Keratinocyte (primary cell): ENCODE measurements around the gene IDH1. TPM values are rescaled to one million over a fixed set of nuclear protein-coding genes. Genes with fewer than 3 reads are reported as not detected.

Source experiments
- DNase-seq: peaks from one replicate; pipeline ENCODE4 v3.0.0-alpha.2; 2011; ENCODE audit warnings: low read depth, missing footprints, low spot score
- FAIRE-seq: peaks from 2 replicates; lab custom pipeline; 2011; peaks lifted over from hg19 to GRCh38; lab: Jason Lieb, UNC
- H2AFZ ChIP-seq: 2 replicates; pipeline ENCODE4 v1.6.0; 2012; ENCODE audit warnings: low read length, control low read depth, inconsistent platforms; ENCODE audit not compliant: control insufficient read depth
- H3K27ac ChIP-seq: 2 replicates; pipeline ENCODE4 v1.5.1; 2011; ENCODE audit warnings: low read length; ENCODE audit not compliant: control insufficient read depth, insufficient read depth
- H3K27me3 ChIP-seq: 3 replicates; pipeline ENCODE4 v1.6.0; 2011; ENCODE audit warnings: low read length; ENCODE audit not compliant: control insufficient read depth, insufficient read depth; ENCODE audit errors: extremely low read depth
- H3K36me3 ChIP-seq, 2 experiments: 2 replicates in 1 of 2; 3 replicates in 1 of 2; pipeline ENCODE4 v1.5.1; 2011; ENCODE audit warnings: low read length in 2 of 2, mild to moderate bottlenecking in 1 of 2; ENCODE audit not compliant: control insufficient read depth in 2 of 2, insufficient read depth in 2 of 2; ENCODE audit errors: extremely low read depth in 1 of 2
- H3K4me1 ChIP-seq: 3 replicates; pipeline ENCODE4 v1.5.1; 2011; ENCODE audit warnings: low read length; ENCODE audit not compliant: control insufficient read depth, insufficient read depth; ENCODE audit errors: extremely low read depth
- H3K4me2 ChIP-seq: 3 replicates; pipeline ENCODE4 v1.6.0; 2011; ENCODE audit warnings: low read depth, low read length; ENCODE audit not compliant: control insufficient read depth, insufficient read depth; ENCODE audit errors: extremely low read depth
- H3K4me3 ChIP-seq, 3 experiments: fragments of 200-600 bp in 1 of 3; sonication (generic) in 1 of 3; 2 replicates in 2 of 3; 3 replicates in 1 of 3; pipeline ENCODE4 v1.5.1; 2011 to 2016; ENCODE audit warnings: low read length in 3 of 3, mild to moderate bottlenecking in 3 of 3, control low read depth in 2 of 3, inconsistent platforms in 1 of 3, low read depth in 1 of 3, mixed read lengths in 1 of 3, mixed run types in 1 of 3, moderate library complexity in 1 of 3; ENCODE audit not compliant: control insufficient read depth in 2 of 3, insufficient read depth in 2 of 3; ENCODE audit errors: extremely low read depth in 1 of 3
- H3K79me2 ChIP-seq: 2 replicates; pipeline ENCODE4 v1.6.0; 2012; ENCODE audit warnings: low read length; ENCODE audit not compliant: control insufficient read depth, insufficient read depth
- H3K9ac ChIP-seq: 3 replicates; pipeline ENCODE4 v1.6.0; 2011; ENCODE audit warnings: low read length; ENCODE audit not compliant: control insufficient read depth, insufficient read depth; ENCODE audit errors: extremely low read depth
- H3K9me1 ChIP-seq: 3 replicates; pipeline ENCODE4 v1.6.0; 2011; ENCODE audit warnings: low read length; ENCODE audit not compliant: control insufficient read depth, insufficient read depth; ENCODE audit errors: extremely low read depth
- H3K9me3 ChIP-seq: 2 replicates; pipeline ENCODE4 v1.5.1; 2012; ENCODE audit warnings: low read depth, low read length; ENCODE audit not compliant: control insufficient read depth
- H4K20me1 ChIP-seq: 3 replicates; pipeline ENCODE4 v1.6.0; 2011; ENCODE audit warnings: low read length; ENCODE audit not compliant: control insufficient read depth, insufficient read depth; ENCODE audit errors: extremely low read depth
- EZH2 ChIP-seq: IDR thresholded peaks from one replicate; pipeline ENCODE4 v1.6.1; 2012; ENCODE audit warnings: inconsistent platforms, mild to moderate bottlenecking, low read length, moderate library complexity
- dilution Hi-C: fragments of 300-500 bp; cut with MboI; formaldehyde crosslinking; loops from one replicate; pipeline ENCODE4 v1.7.0; 2020; ENCODE audit warnings: low sequenced_read_pairs; ENCODE audit not compliant: extremely low pct_ligation_motif_present
- polyA plus RNA-seq, 5 experiments: library from polyadenylated mRNA; depleted of rRNA in 3 of 5; stranded (reverse) in 3 of 5; stranded (forward) in 1 of 5; unstranded in 1 of 5; fragments of >200 nt; gene quantifications; 1 replicate in 1 of 5; 2 replicates in 3 of 5; 3 replicates in 1 of 5; pipeline versions ENCODE4 v1.2.1 to v1.2.3, GENCODE V29; 2011 to 2012; ENCODE audit warnings: missing spikeins in 2 of 5, low read depth in 1 of 5, low replicate concordance in 1 of 5
- TF ChIP-seq, protein P1 (sequence below), 3 experiments: IDR thresholded peaks in 1 of 3; conservative IDR thresholded peaks in 1 of 3; optimal IDR thresholded peaks in 1 of 3; 2 replicates in 2 of 3; 3 replicates in 1 of 3; pipeline versions ENCODE3 to v1.5.1; 2011; ENCODE audit warnings: low read length in 3 of 3, mild to moderate bottlenecking in 3 of 3, moderate library complexity in 2 of 3, control low read depth in 1 of 3, inconsistent platforms in 1 of 3; ENCODE audit not compliant: insufficient read depth in 2 of 3; ENCODE audit errors: extremely low read depth in 1 of 3

IDH1 gene
- polyA plus RNA-seq, 1 donor (not counting 4 experiments of a cell fraction or from before 2014, with no cell fraction given), result 160 TPM

DNA sequence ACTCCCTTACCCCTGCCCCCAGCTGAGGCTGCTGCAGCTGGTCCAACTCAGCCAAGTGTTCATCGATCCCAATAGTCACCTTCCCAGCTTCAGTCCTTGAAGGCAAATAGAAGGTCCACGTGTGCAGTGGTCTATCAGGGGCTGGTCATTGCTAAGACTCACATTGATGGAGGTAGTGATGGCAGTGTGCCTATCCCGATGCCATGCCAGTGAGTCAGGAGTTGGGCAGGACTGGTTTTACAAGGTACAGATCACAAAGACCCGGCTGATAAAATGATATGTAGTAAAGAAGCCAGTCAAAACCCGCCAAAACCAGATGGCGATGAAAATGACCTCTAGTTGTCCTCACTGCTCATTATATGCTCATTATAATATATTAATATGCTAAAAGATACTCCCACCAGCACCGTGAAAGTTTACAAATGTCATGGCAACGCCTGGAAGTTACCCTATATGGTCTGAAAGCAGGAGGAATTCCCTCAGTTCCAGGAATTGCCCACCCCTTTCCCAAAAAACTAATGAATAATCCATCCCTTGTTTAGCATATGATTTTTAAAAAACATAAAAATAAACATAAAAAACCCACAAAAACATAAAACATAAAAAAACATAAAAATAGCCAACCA is 62.1 kb downstream of the IDH1 start:
- TF ChIP-seq, protein P1, sequence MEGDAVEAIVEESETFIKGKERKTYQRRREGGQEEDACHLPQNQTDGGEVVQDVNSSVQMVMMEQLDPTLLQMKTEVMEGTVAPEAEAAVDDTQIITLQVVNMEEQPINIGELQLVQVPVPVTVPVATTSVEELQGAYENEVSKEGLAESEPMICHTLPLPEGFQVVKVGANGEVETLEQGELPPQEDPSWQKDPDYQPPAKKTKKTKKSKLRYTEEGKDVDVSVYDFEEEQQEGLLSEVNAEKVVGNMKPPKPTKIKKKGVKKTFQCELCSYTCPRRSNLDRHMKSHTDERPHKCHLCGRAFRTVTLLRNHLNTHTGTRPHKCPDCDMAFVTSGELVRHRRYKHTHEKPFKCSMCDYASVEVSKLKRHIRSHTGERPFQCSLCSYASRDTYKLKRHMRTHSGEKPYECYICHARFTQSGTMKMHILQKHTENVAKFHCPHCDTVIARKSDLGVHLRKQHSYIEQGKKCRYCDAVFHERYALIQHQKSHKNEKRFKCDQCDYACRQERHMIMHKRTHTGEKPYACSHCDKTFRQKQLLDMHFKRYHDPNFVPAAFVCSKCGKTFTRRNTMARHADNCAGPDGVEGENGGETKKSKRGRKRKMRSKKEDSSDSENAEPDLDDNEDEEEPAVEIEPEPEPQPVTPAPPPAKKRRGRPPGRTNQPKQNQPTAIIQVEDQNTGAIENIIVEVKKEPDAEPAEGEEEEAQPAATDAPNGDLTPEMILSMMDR (optimal IDR thresholded peaks at IDR 0.05 in 1 of 3, IDR thresholded peaks at IDR 0.05 in 1 of 3, conservative IDR thresholded peaks at IDR 0.05 in 1 of 3; ENCODE audit: extremely low read depth in 1 of 3, insufficient read depth in 2 of 3, low read length in 3 of 3), result no peak
- no peak for TF ChIP-seq EZH2
- FAIRE-seq, result peak; percentile 59
- dilution Hi-C loops, result no loop called here

DNA sequence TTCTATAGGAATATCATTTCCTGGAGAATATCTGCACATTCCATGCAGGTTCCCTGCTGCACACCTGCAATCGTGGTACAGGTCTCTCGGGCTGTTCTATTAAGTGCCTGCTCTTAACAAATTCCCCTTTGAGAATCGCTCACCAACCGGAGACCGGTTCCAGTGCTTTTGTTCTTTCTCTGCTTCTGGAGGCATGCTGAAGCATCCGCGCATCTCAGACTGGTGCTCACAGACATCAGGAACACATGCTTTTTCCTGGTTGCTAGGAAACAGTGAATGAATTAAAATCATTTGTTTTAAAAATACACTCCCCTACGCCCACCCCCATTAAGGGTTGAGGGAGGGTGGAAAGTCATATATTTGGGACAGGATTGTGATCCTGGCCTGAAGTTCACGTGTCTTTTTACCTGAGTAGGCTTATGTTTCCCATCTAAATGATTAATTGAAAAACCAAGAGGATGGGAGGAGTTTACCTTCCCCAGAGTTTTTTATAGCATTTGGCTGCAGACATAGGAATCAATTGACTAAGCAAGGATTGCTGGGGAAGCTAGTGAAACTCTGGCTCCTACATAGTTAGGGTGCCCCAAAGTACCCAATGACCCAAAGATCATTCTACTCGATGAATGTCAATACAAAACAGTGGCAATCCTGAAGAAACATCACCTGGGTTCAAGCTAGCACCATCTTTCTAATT is 64.9 kb downstream of the IDH1 start, which contains the start of gene C2orf80:
C2orf80 (minus strand) TSS at position 221 of the 694 bp plus-strand sequence. CDS start 3,044 bp downstream, outside the sequence.
- no peak for TF ChIP-seq EZH2
- TF ChIP-seq, protein P1 (optimal IDR thresholded peaks at IDR 0.05 in 1 of 3, IDR thresholded peaks at IDR 0.05 in 1 of 3, conservative IDR thresholded peaks at IDR 0.05 in 1 of 3; ENCODE audit: extremely low read depth in 1 of 3, insufficient read depth in 2 of 3, low read length in 3 of 3), result no peak
- H3K27me3 ChIP-seq, result no peaks in the 10 kb centered on the region
- no peaks in the 10 kb centered on the region for H3K9me3 ChIP-seq
- H2AFZ ChIP-seq, result no peak within 1 kb of the TSS
- dilution Hi-C loops, result no loop called here
- H3K4me1 ChIP-seq, result peaks cover 9% of the 10 kb centered on the region
- no peak within 1 kb of the TSS for H3K27ac ChIP-seq
- no peaks in the 10 kb centered on the region for H3K79me2 ChIP-seq
- DNase-seq, result no peak
- no peaks in the 10 kb centered on the region for H3K36me3 ChIP-seq
- no peak within 1 kb of the TSS for H3K4me2 ChIP-seq
- no peaks in the 10 kb centered on the region for H3K9me1 ChIP-seq
- H3K9ac ChIP-seq, result no peak within 1 kb of the TSS
- H4K20me1 ChIP-seq, result no peaks in the 10 kb centered on the region
- FAIRE-seq, result no peak
- H3K4me3 ChIP-seq, result no peak within 1 kb of the TSS

More for the DNA sequence above, 62.1 kb downstream of the IDH1 start:
- Histone ChIP-seq H3K36me3 (no peaks in the 10 kb centered on the region), H3K27me3 (no peaks in the 10 kb centered on the region), H4K20me1 (no peaks in the 10 kb centered on the region), H3K27ac (no peak overlapping the region), H3K79me2 (no peaks in the 10 kb centered on the region), H3K4me1 (peaks cover 9% of the 10 kb centered on the region), H3K4me3 (no peak overlapping the region), H3K4me2 (peak overlapping the region; percentile 47), H3K9ac (no peak overlapping the region), H3K9me3 (no peaks in the 10 kb centered on the region), H2AFZ (no peak overlapping the region), H3K9me1 (no peaks in the 10 kb centered on the region)
- DNase-seq, result no peak
